Breast epithelium (tissue), 3 donors: Measurements from ENCODE around the gene BICC1.

Source experiments
- POLR2A ChIP-seq: fragments of 450-650 bp; IDR thresholded peaks from one replicate; pipeline ENCODE4 v1.6.1; 2016; ENCODE audit warnings: antibody characterized with exemption, mild to moderate bottlenecking, moderate library complexity
- POLR2AphosphoS5 ChIP-seq, 3 donors: sonication (generic); formaldehyde crosslinking; IDR thresholded peaks; one replicate each; pipeline ENCODE4 v1.6.1; 2017; ENCODE audit warnings: antibody characterized with exemption in 3 of 3
- TF ChIP-seq, protein P1 (sequence below), 3 donors: fragments of 450-650 bp; IDR thresholded peaks; one replicate each; pipeline ENCODE4 v1.5.1; 2016 to 2017; ENCODE audit warnings: antibody characterized with exemption in 3 of 3, mild to moderate bottlenecking in 3 of 3, moderate library complexity in 3 of 3

DNA sequence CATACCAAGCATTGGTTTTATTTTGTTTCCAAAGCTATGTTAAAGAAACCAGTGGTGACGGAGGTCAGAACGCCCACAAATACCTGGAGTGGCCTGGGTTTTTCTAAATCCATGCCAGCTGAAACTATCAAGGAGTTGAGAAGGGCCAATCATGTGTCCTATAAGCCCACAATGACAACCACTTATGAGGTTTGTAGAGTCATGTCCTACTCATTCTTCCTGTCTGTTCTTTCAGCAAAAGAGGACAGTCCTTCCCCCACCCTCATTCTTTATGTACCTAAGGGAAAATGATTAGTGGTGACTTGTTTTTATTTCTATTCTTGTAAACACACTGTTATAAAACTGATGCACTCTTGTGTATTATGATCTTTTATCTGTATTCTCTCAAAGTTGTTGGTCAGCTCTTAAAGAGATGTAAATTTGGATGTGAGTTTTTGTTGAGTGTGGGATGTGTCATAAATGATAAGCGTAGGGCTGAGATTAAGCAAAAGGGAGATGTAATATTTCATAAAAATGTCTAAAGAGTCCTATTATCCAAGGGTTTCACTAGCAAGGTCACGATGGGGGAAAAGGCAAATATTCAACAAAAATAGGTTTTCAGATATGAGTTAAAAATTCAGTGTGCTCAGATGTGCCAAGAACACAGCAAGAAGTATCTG is 294.4 kb downstream of the BICC1 start:
- TF ChIP-seq, protein P1, sequence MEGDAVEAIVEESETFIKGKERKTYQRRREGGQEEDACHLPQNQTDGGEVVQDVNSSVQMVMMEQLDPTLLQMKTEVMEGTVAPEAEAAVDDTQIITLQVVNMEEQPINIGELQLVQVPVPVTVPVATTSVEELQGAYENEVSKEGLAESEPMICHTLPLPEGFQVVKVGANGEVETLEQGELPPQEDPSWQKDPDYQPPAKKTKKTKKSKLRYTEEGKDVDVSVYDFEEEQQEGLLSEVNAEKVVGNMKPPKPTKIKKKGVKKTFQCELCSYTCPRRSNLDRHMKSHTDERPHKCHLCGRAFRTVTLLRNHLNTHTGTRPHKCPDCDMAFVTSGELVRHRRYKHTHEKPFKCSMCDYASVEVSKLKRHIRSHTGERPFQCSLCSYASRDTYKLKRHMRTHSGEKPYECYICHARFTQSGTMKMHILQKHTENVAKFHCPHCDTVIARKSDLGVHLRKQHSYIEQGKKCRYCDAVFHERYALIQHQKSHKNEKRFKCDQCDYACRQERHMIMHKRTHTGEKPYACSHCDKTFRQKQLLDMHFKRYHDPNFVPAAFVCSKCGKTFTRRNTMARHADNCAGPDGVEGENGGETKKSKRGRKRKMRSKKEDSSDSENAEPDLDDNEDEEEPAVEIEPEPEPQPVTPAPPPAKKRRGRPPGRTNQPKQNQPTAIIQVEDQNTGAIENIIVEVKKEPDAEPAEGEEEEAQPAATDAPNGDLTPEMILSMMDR (IDR thresholded peaks at IDR 0.05): no peak
- TF ChIP-seq POLR2AphosphoS5 (IDR thresholded peaks at IDR 0.05): no peak
- TF ChIP-seq POLR2A: no peak
